K562 (cell line): ENCODE data around the gene TMEM135.

Source experiments
- DPF2 ChIP-seq: fragments of 450-650 bp; IDR thresholded peaks from 2 replicates; pipeline ENCODE4 v1.6.1; 2016
- ERF ChIP-seq: fragments of 450-650 bp; formaldehyde crosslinking; IDR thresholded peaks from 2 replicates; pipeline ENCODE4 v1.4.0; 2020; ENCODE audit warnings: mild to moderate bottlenecking, mixed read lengths
- L3MBTL2 ChIP-seq: fragments of 450-650 bp; IDR thresholded peaks from 2 replicates; pipeline ENCODE4 v1.6.1; 2016; ENCODE audit warnings: mild to moderate bottlenecking, moderate library complexity
- MEF2A ChIP-seq: IDR thresholded peaks from 2 replicates; pipeline ENCODE4 v1.6.1; 2011; ENCODE audit warnings: low read depth, mild to moderate bottlenecking, low read length, moderate library complexity; ENCODE audit not compliant: control insufficient read depth
- NFRKB ChIP-seq: fragments of 450-650 bp; IDR thresholded peaks from 2 replicates; pipeline ENCODE4 v1.6.1; 2016; ENCODE audit warnings: low read depth
- POLR2G ChIP-seq: fragments of 200-400 bp; formaldehyde crosslinking; IDR thresholded peaks from 2 replicates; pipeline ENCODE4 v1.6.1; 2017; ENCODE audit warnings: low read depth, mild to moderate bottlenecking, antibody characterized with exemption, low read length, moderate library complexity
- RFX5 ChIP-seq: IDR thresholded peaks from 2 replicates; pipeline ENCODE4 v1.6.1; 2011; ENCODE audit warnings: low read depth, mild to moderate bottlenecking, improper control_type of control experiment, low read length

GRCh38 chr11:87232320-87232719, 194.6 kb downstream of the TMEM135 start:
- TF ChIP-seq DPF2 (no peak), POLR2G (no peak), RFX5 (no peak), MEF2A (no peak), L3MBTL2 (no peak), ERF (no peak), NFRKB (no peak)
